GM19035 (cell line): Measurements from ENCODE around the gene CSF2RB.

ENCODE experiments used
- ATAC-seq: cut with Tn5 transposase; IDR thresholded peaks from one replicate; pipeline ENCODE4 v1.9.1; 2021; ENCODE audit not compliant: unreplicated experiment

The CSF2RB gene

GRCh38 chr22:36887162-36887561 is 26.3 kb upstream of the CSF2RB start:
- ATAC-seq = no peak

DNA sequence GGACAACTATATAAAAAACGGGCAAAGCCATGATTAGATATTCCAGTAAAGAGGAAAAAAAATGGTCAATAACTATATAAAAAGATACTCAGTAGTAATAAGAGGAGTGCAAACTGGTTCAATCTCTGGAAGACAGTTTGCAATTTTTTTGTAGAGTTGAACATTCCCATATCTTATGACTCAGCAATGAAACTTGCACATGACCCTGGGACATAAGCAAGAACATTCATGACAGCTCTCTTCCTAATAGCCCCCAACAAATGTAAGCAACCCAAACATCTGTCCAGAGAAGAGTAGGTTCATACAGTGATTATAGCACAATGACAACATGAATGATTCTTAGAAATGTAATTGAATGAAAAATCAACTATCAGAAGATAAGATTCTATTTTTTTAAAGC is 21.8 kb upstream of the CSF2RB start:
- no peak for ATAC-seq

DNA sequence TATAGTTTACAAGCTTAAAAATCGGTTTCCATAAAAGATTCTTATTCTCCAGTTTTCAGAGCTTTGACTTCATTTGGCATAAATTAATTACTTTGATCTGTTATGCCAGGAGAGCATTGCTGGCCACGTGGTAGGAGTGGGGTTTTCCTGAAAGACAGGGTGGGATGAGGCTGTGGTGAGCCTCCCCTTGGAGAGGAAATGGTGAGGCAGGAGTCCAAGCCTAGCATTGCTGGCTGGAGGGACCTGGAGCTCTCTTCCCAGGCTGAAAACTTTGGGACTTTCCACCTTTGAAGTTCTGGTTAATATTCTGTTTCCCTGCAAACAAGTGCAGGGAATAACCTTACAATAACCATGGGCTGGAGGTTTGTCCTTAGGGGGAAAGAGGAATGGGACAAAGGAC is 21.1 kb upstream of the CSF2RB start:
- no peak for ATAC-seq

DNA sequence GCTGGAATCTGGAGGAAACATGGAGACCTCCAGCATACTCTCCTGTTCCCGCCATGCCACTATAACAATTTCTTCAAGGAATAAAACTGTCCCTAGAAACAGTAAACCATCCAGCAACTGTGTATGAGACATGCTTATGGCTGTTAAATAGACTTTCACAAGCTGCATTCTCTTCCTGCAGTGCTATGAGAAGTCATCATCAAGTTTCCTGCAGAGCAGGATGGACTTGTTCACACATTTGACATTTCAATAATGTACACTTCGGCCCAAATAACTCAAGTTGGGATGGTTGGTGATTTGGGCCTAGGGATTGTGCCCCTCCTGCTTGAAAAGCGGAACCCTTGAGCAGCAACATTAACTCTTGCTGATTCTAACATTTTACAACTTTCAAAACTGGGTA is 20.2 kb upstream of the CSF2RB start:
- ATAC-seq = no peak

DNA sequence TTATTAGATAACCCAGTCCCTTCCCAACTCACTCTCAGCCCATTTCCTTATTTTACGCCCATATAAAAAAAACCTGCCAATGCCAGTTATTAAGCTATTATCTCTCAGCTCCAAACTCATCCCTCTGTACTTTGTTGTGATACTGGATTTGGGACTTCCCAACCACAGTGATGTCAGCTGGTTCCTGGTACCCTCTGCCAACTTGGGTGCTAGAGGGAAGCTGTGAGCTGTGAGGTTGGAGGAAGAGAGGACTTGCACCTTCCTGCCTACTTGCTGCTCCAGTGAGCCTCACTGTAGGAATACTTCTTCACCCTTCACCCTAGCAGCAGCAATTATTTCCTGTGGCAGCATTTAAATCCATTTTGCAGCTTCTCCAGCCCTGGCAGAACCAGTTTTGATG is 19.2 kb upstream of the CSF2RB start:
- ATAC-seq = no peak

DNA sequence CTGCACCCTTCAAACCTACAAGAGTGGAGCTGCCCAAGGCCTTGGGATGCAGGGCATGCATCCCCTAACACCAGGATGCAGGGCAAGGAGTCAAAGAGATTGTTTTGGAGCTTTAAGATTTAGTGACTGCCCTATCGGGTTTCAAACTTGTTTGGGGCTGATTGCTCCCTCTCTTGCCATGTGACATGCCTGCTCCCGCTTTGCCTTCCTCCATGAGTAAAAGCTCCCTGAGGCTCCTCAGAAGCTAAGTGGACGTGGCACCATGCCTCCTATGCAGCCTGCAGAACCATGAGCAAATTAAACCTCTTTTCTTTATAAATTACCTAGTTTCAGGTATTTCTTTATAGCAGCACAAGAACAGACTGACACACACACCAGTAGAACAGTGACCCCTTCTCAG is 15.8 kb upstream of the CSF2RB start:
- ATAC-seq = no peak

GRCh38 chr22:36898690-36899089 is 14.7 kb upstream of the CSF2RB start:
- no peak for ATAC-seq

GRCh38 chr22:36899498-36899897 is 13.9 kb upstream of the CSF2RB start:
- ATAC-seq = no peak

GRCh38 chr22:36900225-36900624 is 13.2 kb upstream of the CSF2RB start:
- ATAC-seq = no peak

DNA sequence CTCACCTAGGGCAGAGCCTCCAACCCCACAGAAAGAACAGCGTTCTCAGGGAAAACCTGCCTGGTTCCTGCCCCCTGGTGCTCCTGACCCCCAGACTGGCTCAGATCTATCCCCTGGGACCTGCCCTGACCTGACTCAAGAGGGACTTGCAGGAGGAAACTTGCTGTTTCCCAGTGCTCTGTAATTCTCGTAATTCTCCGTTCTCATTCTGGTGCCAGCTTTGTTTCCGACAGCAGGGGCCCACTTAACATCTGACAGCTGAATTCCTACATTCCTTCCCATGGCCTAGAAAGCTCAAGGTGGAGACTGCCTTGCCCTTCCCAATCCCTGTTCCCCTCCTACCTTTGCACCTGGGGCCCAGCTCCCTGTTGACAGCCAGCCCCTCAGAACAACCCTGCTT is 12.5 kb upstream of the CSF2RB start:
- no peak for ATAC-seq

DNA sequence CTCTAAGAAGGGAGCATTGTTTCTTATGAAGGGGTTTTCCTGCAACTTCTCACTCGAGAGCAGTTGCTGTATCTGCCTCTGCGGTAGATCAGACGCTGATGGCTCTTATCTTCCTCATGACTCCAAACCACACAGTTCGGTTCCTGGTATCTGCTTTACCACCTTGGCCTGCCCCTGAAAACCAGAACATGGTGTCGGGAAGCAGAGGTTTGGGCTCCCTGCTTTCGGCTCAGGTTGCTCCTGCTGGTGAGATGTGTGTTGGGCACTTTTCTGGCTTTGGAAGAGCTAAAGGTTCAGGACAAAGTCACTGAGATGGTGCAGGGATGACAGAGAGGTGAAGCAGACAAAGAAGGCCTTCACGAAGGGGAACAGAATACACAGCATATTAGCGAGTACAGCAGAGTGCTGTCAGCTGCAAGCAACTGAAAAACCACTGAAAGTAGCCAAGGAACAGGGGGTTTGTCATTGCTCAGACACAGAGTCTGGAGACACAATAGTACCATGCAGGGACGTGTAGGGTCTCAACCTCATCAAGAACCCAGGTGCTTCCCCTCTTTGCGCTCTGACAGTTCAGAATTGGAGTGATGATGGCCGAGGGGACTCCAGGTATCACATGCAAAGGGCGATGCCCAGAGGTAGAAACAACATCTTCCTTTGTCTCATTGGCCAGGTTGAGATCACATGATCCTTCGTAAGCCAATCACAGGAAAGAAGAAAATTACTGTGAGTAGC is 11.9 kb upstream of the CSF2RB start:
- peak; percentile 83 for ATAC-seq

- no peak for ATAC-seq
Measured at GRCh38 chr22:36902143-36902926, 11.1 kb upstream of the CSF2RB start.

- ATAC-seq = no peak
Measured at GRCh38 chr22:36904260-36904880, 9.1 kb upstream of the CSF2RB start.

DNA sequence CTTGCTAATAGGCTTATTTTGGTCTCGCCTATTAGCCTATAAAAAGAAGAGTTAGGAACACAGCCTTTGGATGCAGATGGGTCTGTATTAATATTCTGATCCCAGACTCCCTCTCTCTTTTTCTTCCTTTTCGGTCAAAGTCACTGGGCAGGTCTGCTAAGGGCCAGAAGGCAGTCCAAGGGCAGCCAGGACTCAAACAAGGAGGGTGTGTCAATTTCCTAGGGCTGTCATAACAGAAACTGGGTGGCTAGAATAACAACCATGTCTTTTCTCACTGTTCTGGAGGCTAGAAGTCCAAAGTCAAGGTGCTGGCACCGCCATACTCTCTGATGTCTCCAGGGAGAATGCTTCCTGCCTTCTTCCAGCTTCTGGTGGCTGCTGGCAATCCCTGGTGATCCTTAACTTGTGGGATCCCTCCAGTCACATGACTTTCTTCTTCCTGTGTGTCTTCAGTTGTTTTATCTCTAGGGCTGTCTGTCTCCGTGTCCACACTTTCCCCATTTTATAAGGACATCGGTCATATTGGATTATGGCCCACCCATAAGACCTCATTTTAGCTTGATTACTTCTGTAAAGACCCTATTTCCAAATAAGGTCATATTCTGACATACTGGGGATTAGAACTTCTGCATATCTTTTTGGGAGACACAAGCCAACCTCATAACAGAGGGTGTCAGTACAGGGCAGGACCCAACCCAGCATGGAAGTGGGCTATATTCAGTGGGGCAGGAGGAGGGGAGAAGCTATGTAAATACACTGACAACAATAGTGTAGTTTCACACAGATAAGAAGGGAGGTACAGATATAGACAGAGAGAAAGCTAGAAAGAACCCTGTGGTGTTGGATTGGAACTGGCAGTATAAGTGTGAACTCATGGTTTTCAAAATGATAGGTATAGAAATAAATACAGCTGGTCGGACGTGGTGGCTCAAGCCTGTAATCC is 5.9 kb upstream of the CSF2RB start:
- no peak for ATAC-seq

DNA sequence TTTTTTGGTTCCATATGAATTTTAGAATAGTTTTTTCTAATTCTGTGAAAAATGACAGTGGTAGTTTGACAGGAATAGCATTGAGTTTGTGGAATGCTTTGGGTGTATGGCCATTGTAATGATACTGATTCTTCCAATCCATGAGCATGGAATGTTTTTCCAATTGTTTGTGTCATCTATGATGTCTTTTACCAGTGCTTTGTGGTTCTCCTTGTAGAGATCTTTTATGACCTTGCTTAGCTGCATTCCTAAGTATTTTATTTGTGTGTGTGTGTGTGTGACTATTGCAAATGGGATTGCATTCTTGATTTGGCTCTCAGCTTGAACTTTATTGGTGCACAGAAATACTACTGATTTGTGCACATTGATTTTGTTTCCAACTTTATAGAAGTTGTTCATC is 3.0 kb upstream of the CSF2RB start:
- no peak for ATAC-seq

- ATAC-seq = no peak
Measured at GRCh38 chr22:36911887-36912661, 1.4 kb upstream of the CSF2RB start.

- ATAC-seq = no peak
Measured at GRCh38 chr22:36912694-36913426, 568 bp upstream of the CSF2RB start.

- no peak for ATAC-seq
Measured at GRCh38 chr22:36914390-36914752, 943 bp downstream of the CSF2RB start.

DNA sequence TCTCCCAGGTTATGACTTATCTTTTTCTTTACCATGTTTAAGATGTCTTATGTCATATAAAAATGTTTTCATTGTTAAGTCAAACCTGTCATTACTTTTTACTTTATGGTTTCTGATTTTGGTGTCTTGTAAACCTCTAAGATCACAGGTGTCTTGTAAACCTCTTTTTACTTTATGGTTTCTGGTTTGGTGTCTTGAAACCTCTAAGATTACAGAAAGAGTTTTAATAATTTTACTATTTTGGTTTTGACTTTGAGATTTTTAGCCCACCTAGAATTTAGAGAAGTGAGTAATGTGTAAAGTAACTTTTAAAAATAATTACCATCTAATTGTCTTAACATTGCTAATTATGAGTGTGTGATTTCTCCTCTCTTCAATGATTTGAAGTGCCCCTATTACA is 2.6 kb downstream of the CSF2RB start:
- no peak for ATAC-seq
